ENCODE results near the gene PLCXD1. TPM values are rescaled to one million over a fixed set of nuclear protein-coding genes. Genes with fewer than 3 reads are reported as not detected.

PLCXD1 gene
- total RNA-seq, 1 donor from 2014 or later = 3.0 TPM

GRCh38 chrX:311156-312129 lies 30.3 kb downstream of the PLCXD1 start:
- no peaks in the 10 kb centered on the region for H3K4me1 ChIP-seq
- no peak for TF ChIP-seq CTCF (IDR thresholded peaks at IDR 0.05)
- no peak for DNase-seq (ENCODE audit: low spot score in 2 of 2)
- H3K27ac ChIP-seq = no peak overlapping the region
- H3K9me3 ChIP-seq = no peaks in the 10 kb centered on the region
- H3K36me3 ChIP-seq = peaks cover 68 to 79% of the 10 kb centered on the region in 2 donors
- no peaks in the 10 kb centered on the region for H3K27me3 ChIP-seq
- intact Hi-C loops (cut with DNase I) = no loop called here
- H3K4me3 ChIP-seq = no peak overlapping the region

GRCh38 chrX:312621-313331 lies 31.6 kb downstream of the PLCXD1 start:
- Histone ChIP-seq H3K27ac (no peak overlapping the region), H3K27me3 (no peaks in the 10 kb centered on the region), H3K36me3 (peaks cover 56 to 71% of the 10 kb centered on the region in 2 donors), H3K4me3 (no peak overlapping the region), H3K4me1 (no peaks in the 10 kb centered on the region), H3K9me3 (no peaks in the 10 kb centered on the region)
- no peak for TF ChIP-seq CTCF (IDR thresholded peaks at IDR 0.05)
- DNase-seq (ENCODE audit: low spot score in 2 of 2) = no peak
- intact Hi-C loops (cut with DNase I) = no loop called here

GRCh38 chrX:313546-313945 lies 32.4 kb downstream of the PLCXD1 start:
- intact Hi-C loops (cut with DNase I) = no loop called here
- H3K4me1 ChIP-seq = no peaks in the 10 kb centered on the region
- no peak for TF ChIP-seq CTCF (IDR thresholded peaks at IDR 0.05)
- H3K27ac ChIP-seq = no peak overlapping the region
- no peak overlapping the region for H3K4me3 ChIP-seq
- no peaks in the 10 kb centered on the region for H3K9me3 ChIP-seq
- H3K27me3 ChIP-seq = no peaks in the 10 kb centered on the region
- no peak for DNase-seq (ENCODE audit: low spot score in 2 of 2)
- peaks cover 51 to 67% of the 10 kb centered on the region in 2 donors for H3K36me3 ChIP-seq

- Histone ChIP-seq H3K27ac (no peak overlapping the region), H3K4me3 (no peak overlapping the region), H3K9me3 (no peaks in the 10 kb centered on the region), H3K4me1 (no peaks in the 10 kb centered on the region), H3K27me3 (no peaks in the 10 kb centered on the region), H3K36me3 (peaks cover 47 to 63% of the 10 kb centered on the region in 2 donors)
- intact Hi-C loops (cut with DNase I) = no loop called here
- DNase-seq (ENCODE audit: low spot score in 2 of 2) = no peak
- no peak for TF ChIP-seq CTCF (IDR thresholded peaks at IDR 0.05)
Observed at GRCh38 chrX:314049-314448, 32.9 kb downstream of the PLCXD1 start.

- no peaks in the 10 kb centered on the region for H3K27me3 ChIP-seq
- H3K27ac ChIP-seq = no peak overlapping the region
- H3K4me1 ChIP-seq = peaks cover 0 to 8% of the 10 kb centered on the region in 2 donors
- no peaks in the 10 kb centered on the region for H3K9me3 ChIP-seq
- no peak overlapping the region for H3K4me3 ChIP-seq
- H3K36me3 ChIP-seq = peaks cover 43 to 58% of the 10 kb centered on the region in 2 donors
- DNase-seq (ENCODE audit: low spot score in 2 of 2) = no peak
- intact Hi-C loops (cut with DNase I) = no loop called here
- no peak for TF ChIP-seq CTCF (IDR thresholded peaks at IDR 0.05)
Observed at GRCh38 chrX:314781-315595, 33.8 kb downstream of the PLCXD1 start.

Data from ascending aorta (tissue), 2 donors.